Neural cell (in vitro differentiated cells): ENCODE measurements around the gene CDH5. TPM values are rescaled to one million over a fixed set of nuclear protein-coding genes. Genes with fewer than 3 reads are reported as not detected.

ENCODE experiments used
- H2AFZ ChIP-seq: fragments of 200-600, 300-800 bp; sonication (generic), shearing (Covaris generic); 2 replicates; pipeline ENCODE4 v1.6.0; 2014; ENCODE audit warnings: low read depth, mild to moderate bottlenecking, antibody characterized with exemption, low read length, moderate library complexity
- H3F3A ChIP-seq: fragments of 200-600 bp; shearing (Covaris generic); 2 replicates; pipeline ENCODE4 v1.6.1; 2016; ENCODE audit warnings: mild to moderate bottlenecking, moderate library complexity, mixed read lengths, antibody characterized with exemption, low read length; ENCODE audit not compliant: insufficient read depth, poor library complexity, severe bottlenecking
- H3K27ac ChIP-seq: fragments of 200-600, 300-800 bp; sonication (generic), shearing (Covaris generic); 2 replicates; pipeline ENCODE4 v1.5.1; 2014; ENCODE audit warnings: mild to moderate bottlenecking, low read length, moderate library complexity
- H3K27me3 ChIP-seq: fragments of 300-800, 200-600 bp; sonication (generic), shearing (Covaris generic); 2 replicates; pipeline ENCODE4 v1.6.0; 2014; ENCODE audit warnings: mild to moderate bottlenecking, low read depth, low read length, moderate library complexity; ENCODE audit not compliant: insufficient read depth
- H3K36me3 ChIP-seq: fragments of 300-800, 200-600 bp; sonication (generic), shearing (Covaris generic); 2 replicates; pipeline ENCODE4 v1.5.1; 2014; ENCODE audit warnings: mild to moderate bottlenecking, antibody characterized with exemption, low read length, moderate library complexity; ENCODE audit not compliant: insufficient read depth
- H3K4me2 ChIP-seq: fragments of 300-800, 200-600 bp; sonication (generic), shearing (Covaris generic); 2 replicates; pipeline ENCODE4 v1.6.0; 2014; ENCODE audit warnings: mild to moderate bottlenecking, low read length
- H3K4me3 ChIP-seq: fragments of 300-800, 200-600 bp; sonication (generic), shearing (Covaris generic); 2 replicates; pipeline ENCODE4 v1.5.1; 2014; ENCODE audit warnings: mild to moderate bottlenecking, low read length, moderate library complexity
- H3K79me2 ChIP-seq: fragments of 200-600 bp; shearing (Covaris generic); replicated peaks from 2 replicates; pipeline ENCODE4 v1.6.0; 2014; ENCODE audit warnings: mild to moderate bottlenecking, low read length, moderate library complexity; ENCODE audit not compliant: insufficient read depth
- H3K9ac ChIP-seq: fragments of 300-800, 200-600 bp; sonication (generic), shearing (Covaris generic); 2 replicates; pipeline ENCODE4 v1.6.1; 2016; ENCODE audit warnings: mild to moderate bottlenecking, low read length, mixed read lengths
- H3K9me2 ChIP-seq: fragments of 200-600 bp; shearing (Covaris generic); 2 replicates; pipeline ENCODE4 v1.6.1; 2016; ENCODE audit warnings: mild to moderate bottlenecking, low read length, mixed read lengths; ENCODE audit not compliant: insufficient read depth
- H3K9me3 ChIP-seq: fragments of 200-600, 300-800 bp; sonication (generic), shearing (Covaris generic); 2 replicates; pipeline ENCODE4 v1.6.1; 2016; ENCODE audit warnings: mild to moderate bottlenecking, mixed run types, low read length, moderate library complexity, mixed read lengths
- H4K20me1 ChIP-seq: fragments of 200-600 bp; shearing (Covaris generic); 2 replicates; pipeline ENCODE4 v1.6.1; 2016; ENCODE audit warnings: mild to moderate bottlenecking, mixed run types; ENCODE audit not compliant: insufficient read depth
- EP300 ChIP-seq: fragments of 450-650 bp; conservative IDR thresholded peaks from 2 replicates; pipeline ENCODE4 v1.6.1; 2014; ENCODE audit warnings: antibody characterized with exemption, mild to moderate bottlenecking, moderate library complexity; ENCODE audit not compliant: poor library complexity, severe bottlenecking
- EZH2 ChIP-seq: fragments of 200-600, 300-800 bp; shearing (Covaris generic), sonication (generic); IDR thresholded peaks from 2 replicates; pipeline ENCODE4 v1.6.1; 2014; ENCODE audit warnings: antibody characterized with exemption, low read length, borderline replicate concordance, mild to moderate bottlenecking; ENCODE audit not compliant: insufficient read depth, poor library complexity, severe bottlenecking
- MXI1 ChIP-seq: fragments of 450-650 bp; conservative IDR thresholded peaks from 2 replicates; pipeline ENCODE4 v1.6.1; 2014; ENCODE audit warnings: antibody characterized with exemption, mild to moderate bottlenecking; ENCODE audit not compliant: poor library complexity, severe bottlenecking
- POLR2AphosphoS5 ChIP-seq: IDR thresholded peaks from 2 replicates; pipeline ENCODE4 v1.6.1; 2012
- RAD21 ChIP-seq: fragments of 450-650 bp; conservative IDR thresholded peaks from 2 replicates; pipeline ENCODE4 v1.6.1; 2014; ENCODE audit warnings: antibody characterized with exemption, mild to moderate bottlenecking, moderate library complexity
- SMC3 ChIP-seq: fragments of 450-650 bp; conservative IDR thresholded peaks from 2 replicates; pipeline ENCODE4 v1.6.1; 2014; ENCODE audit warnings: antibody characterized with exemption, mild to moderate bottlenecking, moderate library complexity; ENCODE audit not compliant: poor library complexity
- TAF1 ChIP-seq: IDR thresholded peaks from 2 replicates; pipeline ENCODE4 v1.6.1; 2012; ENCODE audit warnings: low read depth
- polyA plus RNA-seq: library from polyadenylated mRNA; depleted of rRNA; stranded (reverse); fragments of >200 nt; gene quantifications from 2 replicates; pipeline ENCODE4 v1.2.3, GENCODE V29; 2014
- TF ChIP-seq, protein P1 (sequence below): IDR thresholded peaks from 2 replicates; pipeline ENCODE4 v1.6.1; 2012; ENCODE audit warnings: borderline replicate concordance
- TF ChIP-seq, protein P2 (sequence below): fragments of 450-650 bp; IDR thresholded peaks from 2 replicates; pipeline ENCODE4 v1.5.1; 2014; ENCODE audit warnings: antibody characterized with exemption, mild to moderate bottlenecking, moderate library complexity; ENCODE audit not compliant: poor library complexity, severe bottlenecking

Gene CDH5
- polyA plus RNA-seq, 1 donor from 2014 or later: not detected

DNA sequence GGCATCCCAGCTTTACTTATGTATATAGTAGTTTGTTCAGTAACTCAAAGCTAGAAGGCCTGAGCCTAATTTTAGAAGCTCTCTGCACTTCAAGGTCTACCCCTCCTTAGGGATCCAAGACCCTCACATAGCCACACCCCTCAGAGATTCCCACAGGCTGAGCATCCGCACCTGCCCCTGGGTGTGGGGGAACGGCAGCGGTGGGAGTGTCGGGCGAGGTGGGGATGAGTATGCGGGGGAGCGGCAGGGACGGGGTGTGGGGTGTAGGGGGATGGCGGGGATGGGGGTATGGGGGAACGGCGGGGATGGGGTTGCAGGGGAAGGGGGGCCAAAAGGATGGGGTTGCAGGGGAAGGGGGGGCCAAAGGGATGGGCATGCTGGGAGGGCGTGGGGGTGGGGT is 35.7 kb downstream of the CDH5 start:
- no peak overlapping the region for H3K4me3 ChIP-seq
- H3K27me3 ChIP-seq: no peaks in the 10 kb centered on the region
- H3K9ac ChIP-seq: no peak overlapping the region
- H2AFZ ChIP-seq: no peak overlapping the region
- H3K9me2 ChIP-seq: no peaks in the 10 kb centered on the region
- no peaks in the 10 kb centered on the region for H3K79me2 ChIP-seq
- H3K9me3 ChIP-seq: no peaks in the 10 kb centered on the region
- H3K4me2 ChIP-seq: no peak overlapping the region
- TF ChIP-seq MXI1: no peak
- TF ChIP-seq, protein P1, sequence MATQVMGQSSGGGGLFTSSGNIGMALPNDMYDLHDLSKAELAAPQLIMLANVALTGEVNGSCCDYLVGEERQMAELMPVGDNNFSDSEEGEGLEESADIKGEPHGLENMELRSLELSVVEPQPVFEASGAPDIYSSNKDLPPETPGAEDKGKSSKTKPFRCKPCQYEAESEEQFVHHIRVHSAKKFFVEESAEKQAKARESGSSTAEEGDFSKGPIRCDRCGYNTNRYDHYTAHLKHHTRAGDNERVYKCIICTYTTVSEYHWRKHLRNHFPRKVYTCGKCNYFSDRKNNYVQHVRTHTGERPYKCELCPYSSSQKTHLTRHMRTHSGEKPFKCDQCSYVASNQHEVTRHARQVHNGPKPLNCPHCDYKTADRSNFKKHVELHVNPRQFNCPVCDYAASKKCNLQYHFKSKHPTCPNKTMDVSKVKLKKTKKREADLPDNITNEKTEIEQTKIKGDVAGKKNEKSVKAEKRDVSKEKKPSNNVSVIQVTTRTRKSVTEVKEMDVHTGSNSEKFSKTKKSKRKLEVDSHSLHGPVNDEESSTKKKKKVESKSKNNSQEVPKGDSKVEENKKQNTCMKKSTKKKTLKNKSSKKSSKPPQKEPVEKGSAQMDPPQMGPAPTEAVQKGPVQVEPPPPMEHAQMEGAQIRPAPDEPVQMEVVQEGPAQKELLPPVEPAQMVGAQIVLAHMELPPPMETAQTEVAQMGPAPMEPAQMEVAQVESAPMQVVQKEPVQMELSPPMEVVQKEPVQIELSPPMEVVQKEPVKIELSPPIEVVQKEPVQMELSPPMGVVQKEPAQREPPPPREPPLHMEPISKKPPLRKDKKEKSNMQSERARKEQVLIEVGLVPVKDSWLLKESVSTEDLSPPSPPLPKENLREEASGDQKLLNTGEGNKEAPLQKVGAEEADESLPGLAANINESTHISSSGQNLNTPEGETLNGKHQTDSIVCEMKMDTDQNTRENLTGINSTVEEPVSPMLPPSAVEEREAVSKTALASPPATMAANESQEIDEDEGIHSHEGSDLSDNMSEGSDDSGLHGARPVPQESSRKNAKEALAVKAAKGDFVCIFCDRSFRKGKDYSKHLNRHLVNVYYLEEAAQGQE: no peak
- TF ChIP-seq TAF1: no peak
- no peak for TF ChIP-seq SMC3
- TF ChIP-seq POLR2AphosphoS5: no peak
- TF ChIP-seq EZH2: no peak
- no peak for TF ChIP-seq RAD21
- TF ChIP-seq, protein P2, sequence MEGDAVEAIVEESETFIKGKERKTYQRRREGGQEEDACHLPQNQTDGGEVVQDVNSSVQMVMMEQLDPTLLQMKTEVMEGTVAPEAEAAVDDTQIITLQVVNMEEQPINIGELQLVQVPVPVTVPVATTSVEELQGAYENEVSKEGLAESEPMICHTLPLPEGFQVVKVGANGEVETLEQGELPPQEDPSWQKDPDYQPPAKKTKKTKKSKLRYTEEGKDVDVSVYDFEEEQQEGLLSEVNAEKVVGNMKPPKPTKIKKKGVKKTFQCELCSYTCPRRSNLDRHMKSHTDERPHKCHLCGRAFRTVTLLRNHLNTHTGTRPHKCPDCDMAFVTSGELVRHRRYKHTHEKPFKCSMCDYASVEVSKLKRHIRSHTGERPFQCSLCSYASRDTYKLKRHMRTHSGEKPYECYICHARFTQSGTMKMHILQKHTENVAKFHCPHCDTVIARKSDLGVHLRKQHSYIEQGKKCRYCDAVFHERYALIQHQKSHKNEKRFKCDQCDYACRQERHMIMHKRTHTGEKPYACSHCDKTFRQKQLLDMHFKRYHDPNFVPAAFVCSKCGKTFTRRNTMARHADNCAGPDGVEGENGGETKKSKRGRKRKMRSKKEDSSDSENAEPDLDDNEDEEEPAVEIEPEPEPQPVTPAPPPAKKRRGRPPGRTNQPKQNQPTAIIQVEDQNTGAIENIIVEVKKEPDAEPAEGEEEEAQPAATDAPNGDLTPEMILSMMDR: no peak
- no peak for TF ChIP-seq EP300
- H3K27ac ChIP-seq: no peak overlapping the region
- no peaks in the 10 kb centered on the region for H4K20me1 ChIP-seq
- H3F3A ChIP-seq: no peaks in the 10 kb centered on the region
- no peaks in the 10 kb centered on the region for H3K36me3 ChIP-seq

DNA sequence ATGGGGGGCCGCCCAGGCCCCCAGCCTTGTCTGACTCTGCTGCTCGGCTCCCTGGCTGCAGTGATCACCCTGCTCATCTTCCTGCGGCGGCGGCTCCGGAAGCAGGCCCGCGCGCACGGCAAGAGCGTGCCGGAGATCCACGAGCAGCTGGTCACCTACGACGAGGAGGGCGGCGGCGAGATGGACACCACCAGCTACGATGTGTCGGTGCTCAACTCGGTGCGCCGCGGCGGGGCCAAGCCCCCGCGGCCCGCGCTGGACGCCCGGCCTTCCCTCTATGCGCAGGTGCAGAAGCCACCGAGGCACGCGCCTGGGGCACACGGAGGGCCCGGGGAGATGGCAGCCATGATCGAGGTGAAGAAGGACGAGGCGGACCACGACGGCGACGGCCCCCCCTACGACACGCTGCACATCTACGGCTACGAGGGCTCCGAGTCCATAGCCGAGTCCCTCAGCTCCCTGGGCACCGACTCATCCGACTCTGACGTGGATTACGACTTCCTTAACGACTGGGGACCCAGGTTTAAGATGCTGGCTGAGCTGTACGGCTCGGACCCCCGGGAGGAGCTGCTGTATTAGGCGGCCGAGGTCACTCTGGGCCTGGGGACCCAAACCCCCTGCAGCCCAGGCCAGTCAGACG is 36.2 kb downstream of the CDH5 start:
- Histone ChIP-seq H3K4me3 (no peak overlapping the region), H3K27ac (no peak overlapping the region), H3K4me2 (no peak overlapping the region), H4K20me1 (no peaks in the 10 kb centered on the region), H3K9ac (no peak overlapping the region), H3F3A (no peaks in the 10 kb centered on the region), H2AFZ (no peak overlapping the region), H3K79me2 (no peaks in the 10 kb centered on the region), H3K27me3 (no peaks in the 10 kb centered on the region), H3K36me3 (no peaks in the 10 kb centered on the region), H3K9me3 (no peaks in the 10 kb centered on the region), H3K9me2 (no peaks in the 10 kb centered on the region)
- no peak for TF ChIP-seq RAD21
- TF ChIP-seq EP300: no peak
- no peak for TF ChIP-seq TAF1
- TF ChIP-seq SMC3: no peak
- TF ChIP-seq, protein P2: no peak
- no peak for TF ChIP-seq POLR2AphosphoS5
- TF ChIP-seq, protein P1: no peak
- TF ChIP-seq MXI1: no peak
- TF ChIP-seq EZH2: no peak
